H1 (cell line): ENCODE measurements around the gene FGFRL1. TPM values are rescaled to one million over a fixed set of nuclear protein-coding genes. Genes with fewer than 3 reads are reported as not detected.

Source experiments
- CTCF ChIA-PET: fragments of 300-600 bp; sonication (Branson Sonifier 250); formaldehyde crosslinking; loops from one replicate; lab custom pipeline; 2021; ENCODE audit not compliant: partially characterized antibody; lab: Charles Lee
- POLR2A ChIA-PET: fragments of 300-600 bp; sonication (Branson Sonifier 250); formaldehyde crosslinking; loops from one replicate; lab custom pipeline; 2021; ENCODE audit warnings: inconsistent platforms; ENCODE audit not compliant: partially characterized antibody; lab: Charles Lee
- DNase-seq, 2 experiments: peaks; one replicate each; pipeline versions ENCODE4 v3.0.0 to v3.0.0-alpha.2; 2010 to 2022; ENCODE audit warnings: low spot score in 2 of 2, low read depth in 1 of 2, mixed read lengths in 1 of 2
- FAIRE-seq: peaks from 2 replicates; lab custom pipeline; 2011; peaks lifted over from hg19 to GRCh38; lab: Jason Lieb, UNC
- H2AFZ ChIP-seq: 2 replicates; pipeline ENCODE4 v1.8.1; 2012; ENCODE audit warnings: low read length, inconsistent platforms
- H2AK5ac ChIP-seq: 2 replicates; pipeline ENCODE4 v1.6.1; 2013; ENCODE audit warnings: low read depth, low read length
- H2BK120ac ChIP-seq: replicated peaks from 2 replicates; pipeline ENCODE3; 2013; ENCODE audit warnings: low read depth, low read length, inconsistent platforms
- H2BK12ac ChIP-seq: 2 replicates; pipeline ENCODE4 v1.6.1; 2013; ENCODE audit warnings: low read depth, low read length
- H2BK15ac ChIP-seq: 2 replicates; pipeline ENCODE4 v1.6.1; 2013; ENCODE audit warnings: low read length
- H2BK20ac ChIP-seq: 2 replicates; pipeline ENCODE4 v1.6.1; 2013; ENCODE audit warnings: low read length
- H2BK5ac ChIP-seq: 2 replicates; pipeline ENCODE4 v1.6.1; 2013; ENCODE audit warnings: low read depth, low read length
- H3K14ac ChIP-seq: 2 replicates; pipeline ENCODE4 v1.6.1; 2013; ENCODE audit warnings: inconsistent platforms; ENCODE audit not compliant: insufficient read length
- H3K18ac ChIP-seq: 2 replicates; pipeline ENCODE4 v1.6.1; 2013; ENCODE audit warnings: low read length; ENCODE audit errors: extremely low read depth
- H3K23ac ChIP-seq: 2 replicates; pipeline ENCODE4 v1.6.1; 2013; ENCODE audit warnings: inconsistent platforms; ENCODE audit not compliant: insufficient read length
- H3K23me2 ChIP-seq: 2 replicates; pipeline ENCODE4 v1.6.1; 2013; ENCODE audit warnings: low read depth, low read length
- H3K27ac ChIP-seq: 2 replicates; pipeline ENCODE4 v1.6.1; 2011; ENCODE audit warnings: low read depth, low read length, inconsistent platforms
- H3K27me3 ChIP-seq, 4 experiments: replicated peaks in 1 of 4; 1 replicate in 1 of 4; 2 replicates in 3 of 4; pipeline versions ENCODE4 v1.6.1 to v1.8.1; 2011 to 2013; ENCODE audit warnings: low read length in 3 of 4, mild to moderate bottlenecking in 3 of 4, inconsistent platforms in 2 of 4, mixed read lengths in 2 of 4, moderate library complexity in 1 of 4; ENCODE audit not compliant: control insufficient read depth in 3 of 4, insufficient read depth in 3 of 4; ENCODE audit errors: extremely low read depth in 1 of 4
- H3K36me3 ChIP-seq, 4 experiments: 2 replicates each; pipeline versions ENCODE4 v1.6.1 to v1.8.1; 2011 to 2013; ENCODE audit warnings: mild to moderate bottlenecking in 4 of 4, low read length in 3 of 4, moderate library complexity in 2 of 4, control low read depth in 1 of 4, inconsistent platforms in 1 of 4; ENCODE audit not compliant: insufficient read depth in 4 of 4, control insufficient read depth in 2 of 4
- H3K4ac ChIP-seq: replicated peaks from 2 replicates; pipeline ENCODE3; 2013; ENCODE audit warnings: low read length, low read depth, mixed read lengths, inconsistent platforms; ENCODE audit not compliant: insufficient read length
- H3K4me1 ChIP-seq, 4 experiments: replicated peaks in 1 of 4; 1 replicate in 1 of 4; 2 replicates in 3 of 4; pipeline versions ENCODE4 v1.6.1 to v1.8.1; 2011 to 2013; ENCODE audit warnings: low read length in 3 of 4, inconsistent platforms in 2 of 4, mixed read lengths in 1 of 4; ENCODE audit not compliant: insufficient read depth in 4 of 4, control insufficient read depth in 3 of 4
- H3K4me2 ChIP-seq, 2 experiments: 2 replicates each; pipeline versions ENCODE4 v1.6.1 to v1.8.1; 2011 to 2013; ENCODE audit warnings: low read depth in 2 of 2, low read length in 2 of 2, control low read depth in 1 of 2, inconsistent platforms in 1 of 2, mild to moderate bottlenecking in 1 of 2; ENCODE audit not compliant: insufficient read depth in 1 of 2
- H3K4me3 ChIP-seq, 4 experiments: fragments of 200-600, 300-600 bp in 1 of 4; sonication (generic), shearing (Covaris generic), sonication (Bioruptor Twin) in 1 of 4; 2 replicates each; pipeline versions ENCODE4 v1.5.1 to v1.8.1; 2011 to 2016; ENCODE audit warnings: low read length in 4 of 4, low read depth in 3 of 4, control low read depth in 2 of 4, inconsistent platforms in 2 of 4, mild to moderate bottlenecking in 2 of 4, mixed read lengths in 1 of 4, moderate library complexity in 1 of 4; ENCODE audit not compliant: insufficient read depth in 2 of 4; ENCODE audit errors: extremely low read depth in 1 of 4
- H3K56ac ChIP-seq: replicated peaks from 2 replicates; pipeline ENCODE3; 2013; ENCODE audit warnings: low read depth, mild to moderate bottlenecking, mixed read lengths, low read length, inconsistent platforms; ENCODE audit not compliant: insufficient read length
- H3K79me1 ChIP-seq: 2 replicates; pipeline ENCODE4 v1.6.1; 2013; ENCODE audit warnings: low read depth, low read length, control low read depth
- H3K79me2 ChIP-seq, 2 experiments: 2 replicates each; pipeline versions ENCODE4 v1.6.1 to v1.8.1; 2012 to 2013; ENCODE audit warnings: low read length in 2 of 2, mild to moderate bottlenecking in 2 of 2, inconsistent platforms in 1 of 2; ENCODE audit not compliant: insufficient read depth in 2 of 2, control insufficient read depth in 1 of 2
- H3K9ac ChIP-seq, 4 experiments: replicated peaks in 1 of 4; 1 replicate in 1 of 4; 2 replicates in 3 of 4; pipeline versions ENCODE4 v1.6.1 to v1.8.1; 2011 to 2013; ENCODE audit warnings: low read depth in 3 of 4, low read length in 3 of 4, control low read depth in 2 of 4, mild to moderate bottlenecking in 2 of 4, moderate library complexity in 2 of 4, inconsistent platforms in 1 of 4; ENCODE audit errors: extremely low read depth in 1 of 4
- H3K9me3 ChIP-seq, 2 experiments: 2 replicates each; pipeline versions ENCODE4 v1.6.1 to v1.8.1; 2012 to 2013; ENCODE audit warnings: mild to moderate bottlenecking in 2 of 2, moderate library complexity in 2 of 2, control low read depth in 1 of 2, inconsistent platforms in 1 of 2, low read depth in 1 of 2, low read length in 1 of 2, mixed read lengths in 1 of 2; ENCODE audit not compliant: insufficient read depth in 2 of 2
- H4K20me1 ChIP-seq, 2 experiments: replicated peaks in 1 of 2; 2 replicates each; pipeline versions ENCODE3 to v1.8.1; 2011 to 2013; ENCODE audit warnings: inconsistent platforms in 2 of 2, low read length in 2 of 2, mild to moderate bottlenecking in 1 of 2; ENCODE audit not compliant: insufficient read depth in 2 of 2, control insufficient read depth in 1 of 2
- H4K5ac ChIP-seq: 2 replicates; pipeline ENCODE4 v1.6.1; 2013; ENCODE audit warnings: low read length, low read depth, mixed read lengths, inconsistent platforms; ENCODE audit not compliant: insufficient read length
- H4K8ac ChIP-seq: 2 replicates; pipeline ENCODE4 v1.8.0; 2013; ENCODE audit warnings: mild to moderate bottlenecking, moderate library complexity, low read length, inconsistent platforms; ENCODE audit not compliant: insufficient read depth; ENCODE audit errors: extremely low read depth
- H4K91ac ChIP-seq: replicated peaks from 2 replicates; pipeline ENCODE3; 2013; ENCODE audit warnings: low read length, mixed read lengths, inconsistent platforms; ENCODE audit not compliant: insufficient read length
- CBX5 ChIP-seq: fragments of 300-800, 300-1000 bp; sonication (generic); IDR thresholded peaks from 2 replicates; pipeline ENCODE4 v1.7.1; 2016; ENCODE audit warnings: antibody characterized with exemption, low read length, low read depth
- CBX8 ChIP-seq: fragments of 300-800, 300-1000 bp; sonication (generic); IDR thresholded peaks from 2 replicates; pipeline ENCODE4 v1.7.1; 2016; ENCODE audit warnings: low read depth, low read length, borderline replicate concordance
- CTCF ChIP-seq, 3 experiments: IDR thresholded peaks; 1 replicate in 2 of 3; 2 replicates in 1 of 3; pipeline versions ENCODE4 v1.5.1 to v1.6.1; 2011; ENCODE audit warnings: low read length in 3 of 3, mild to moderate bottlenecking in 3 of 3, inconsistent platforms in 2 of 3, low read depth in 1 of 3, moderate library complexity in 1 of 3; ENCODE audit not compliant: insufficient read depth in 1 of 3; ENCODE audit errors: control extremely low read depth in 1 of 3
- FOSL1 ChIP-seq: IDR thresholded peaks from 2 replicates; pipeline ENCODE4 v1.6.1; 2011; ENCODE audit warnings: mild to moderate bottlenecking, low read depth, low read length, moderate library complexity; ENCODE audit not compliant: insufficient read depth
- KDM4A ChIP-seq: IDR thresholded peaks from one replicate; pipeline ENCODE4 v1.7.1; 2012; ENCODE audit warnings: low read depth, mild to moderate bottlenecking, moderate library complexity, low read length, inconsistent platforms; ENCODE audit not compliant: severe bottlenecking
- WGBS, 2 experiments: shearing (Covaris generic) in 1 of 2; methylation state at CpG; one replicate each; pipeline versions ENCODE4 v1.1.6 to v1.1.7; 2013 to 2015; ENCODE audit warnings: low lambda C conversion rate in 2 of 2, mixed read lengths in 2 of 2, inconsistent platforms in 1 of 2, low coverage in 1 of 2, missing lambda C conversion rate in 1 of 2; ENCODE audit not compliant: insufficient replicate concordance in 2 of 2, insufficient coverage in 1 of 2, insufficient read length in 1 of 2; ENCODE audit errors: extremely low coverage in 1 of 2, missing lambda C conversion rate in 1 of 2; 5-methylcytosine and 5-hydroxymethylcytosine counted together
- polyA plus RNA-seq, 7 experiments: library from polyadenylated mRNA; depleted of rRNA in 3 of 7; stranded (reverse) in 5 of 7; unstranded in 2 of 7; fragments of >200 nt in 5 of 7; fragments of 200-250 nt in 2 of 7; gene quantifications; 1 replicate in 5 of 7; 2 replicates in 1 of 7; 4 replicates in 1 of 7; pipeline versions ENCODE4 v1.2.1 to v1.2.3, GENCODE V29; 2011 to 2013; ENCODE audit warnings: missing spikeins in 2 of 7, mixed read lengths in 2 of 7
- total RNA-seq: library from RNA; stranded (reverse); fragmentation: NEBNext Ultra II Directional; extraction: Animal tissue kit (Norgen Biotek cat#: 25700); gene quantifications from 2 replicates; pipeline ENCODE4 v1.2.1, GENCODE V29; 2021

FGFRL1 gene
- total and polyA plus RNA-seq, 2 of the 8 experiments (the other 6 are each of a cell fraction or from before 2014, with no cell fraction given): 18.9 to 34.6 TPM

DNA sequence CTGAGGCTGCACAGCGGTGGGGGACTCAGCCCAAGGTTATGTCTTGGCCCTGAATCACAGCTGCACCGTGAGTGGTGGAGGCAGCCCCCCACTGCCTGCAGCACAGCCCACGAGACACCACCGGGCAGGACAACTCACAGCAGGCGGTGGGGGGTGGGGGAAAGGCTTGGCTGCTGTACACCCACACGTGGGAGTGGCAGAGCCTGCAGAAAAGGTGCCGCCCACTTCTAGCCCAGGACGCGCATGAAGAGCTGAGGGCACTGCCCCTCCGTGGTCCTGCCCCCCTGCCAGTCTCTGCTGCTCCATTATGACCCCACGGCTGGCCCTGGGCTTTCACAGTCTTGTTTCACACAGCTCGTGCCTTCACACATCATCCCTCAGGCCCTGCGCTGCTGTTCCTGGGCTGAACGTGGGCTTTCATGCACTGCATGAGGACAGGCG is 40.8 kb downstream of the FGFRL1 start:
- Histone ChIP-seq H3K56ac (no peak overlapping the region), H3K27ac (no peak overlapping the region), H2BK12ac (no peak overlapping the region), H3K4me2 (no peak overlapping the region), H4K91ac (no peak overlapping the region), H2BK5ac (no peak overlapping the region), H3K23me2 (no peaks in the 10 kb centered on the region), H3K9me3 (no peaks in the 10 kb centered on the region), H3K14ac (no peak overlapping the region), H2AK5ac (no peak overlapping the region), H3K4me3 (no peak overlapping the region), H3K79me2 (no peaks in the 10 kb centered on the region), H3K18ac (no peak overlapping the region), H4K8ac (no peak overlapping the region; the same call in 1 of the 2 replicates), H3K4me1 (peaks cover 0 to 7% (median 4%) of the 10 kb centered on the region in 4 experiments; a peak in 2 of 7 replicates), H2AFZ (no peak overlapping the region), H2BK20ac (no peak overlapping the region), H2BK15ac (no peak overlapping the region), H4K5ac (no peak overlapping the region), H3K36me3 (no peaks in the 10 kb centered on the region), H3K23ac (no peak overlapping the region), H3K27me3 (peaks cover 0 to 28% (median 19%) of the 10 kb centered on the region in 4 experiments; a peak in 6 of 7 replicates), H3K4ac (no peak overlapping the region), H2BK120ac (no peak overlapping the region), H4K20me1 (peaks cover 0 to 2% of the 10 kb centered on the region in 2 experiments), H3K79me1 (no peaks in the 10 kb centered on the region), H3K9ac (no peak overlapping the region)
- POLR2A ChIA-PET: interaction anchor here (0.8 kb wide), 1 partner anchor 120 kb away, joined by 4 read pairs; the partner anchor contains the start of genes GAK and TMEM175
- DNase-seq: no peak
- CTCF ChIA-PET: interaction anchor here (1.0 to 1.5 kb wide), 3 partner anchors 12 to 114 kb away, joined by 3 read pairs; no protein-coding TSS in a partner anchor
- TF ChIP-seq CBX5 (no peak), CTCF (IDR thresholded peaks at IDR 0.05; ENCODE audit: control extremely low read depth in 1 of 3, insufficient read depth in 1 of 3, low read depth in 1 of 3, low read length in 3 of 3) (no peak), KDM4A (no peak), FOSL1 (no peak), CBX8 (no peak)
- WGBS, 2 experiments: 85% methylated on average over 15 of the region's 15 CpGs; no CpG with 5 or more reads in 1 of the 2 experiments
- no peak for FAIRE-seq
